Aorta (tissue), 5 donors: ENCODE measurements around the gene RNF181. TPM values are rescaled to one million over a fixed set of nuclear protein-coding genes. Genes with fewer than 3 reads are reported as not detected.
"Not testable (repeated sequence)": the region's sequence is repeated elsewhere in the genome, so short reads cannot be mapped to it uniquely, and the experiment has no call there.

Experiments used
- ATAC-seq: fragments of 200-7000 bp; cut with Tn5 transposase; one replicate; pipeline ENCODE4 v1.9.1; 2022; ENCODE audit warnings: moderate library complexity; ENCODE audit not compliant: low FRiP score
- DNase-seq, 2 donors: peaks; one replicate each; pipeline ENCODE4 v3.0.0-alpha.2; 2020
- H3K27ac ChIP-seq, 2 donors: one replicate each; pipeline ENCODE4 v1.5.1; 2013; ENCODE audit warnings: low read length in 2 of 2, mild to moderate bottlenecking in 2 of 2, moderate library complexity in 2 of 2, control low read depth in 1 of 2, inconsistent platforms in 1 of 2, low read depth in 1 of 2
- H3K27me3 ChIP-seq, 2 donors: one replicate each; pipeline ENCODE4 v1.6.1; 2013; ENCODE audit warnings: control low read depth in 1 of 2, low read length in 1 of 2, mild to moderate bottlenecking in 1 of 2, moderate library complexity in 1 of 2; ENCODE audit not compliant: insufficient read depth in 2 of 2, control insufficient read depth in 1 of 2
- H3K36me3 ChIP-seq, 2 donors: one replicate each; pipeline ENCODE4 v1.6.1; 2013; ENCODE audit warnings: control low read depth in 1 of 2, low read length in 1 of 2, mild to moderate bottlenecking in 1 of 2; ENCODE audit not compliant: insufficient read depth in 2 of 2, control insufficient read depth in 1 of 2
- H3K4me1 ChIP-seq, 2 donors: one replicate each; pipeline ENCODE4 v1.6.1; 2013; ENCODE audit warnings: low read length in 2 of 2, control low read depth in 1 of 2, mild to moderate bottlenecking in 1 of 2, moderate library complexity in 1 of 2; ENCODE audit not compliant: insufficient read depth in 2 of 2, control insufficient read depth in 1 of 2
- H3K4me3 ChIP-seq, 2 donors: one replicate each; pipeline ENCODE4 v1.5.1; 2013; ENCODE audit warnings: low read length in 2 of 2, control low read depth in 1 of 2, mild to moderate bottlenecking in 1 of 2
- H3K9me3 ChIP-seq: one replicate; pipeline ENCODE4 v1.6.1; 2013; ENCODE audit warnings: mild to moderate bottlenecking, low read length; ENCODE audit not compliant: control insufficient read depth
- WGBS, 2 donors: extraction: QIAGEN DNeasy Blood & Tissue Kit; methylation state at CpG; one replicate each; pipeline ENCODE4 v1.1.7; 2013; 5-methylcytosine and 5-hydroxymethylcytosine counted together
- intact Hi-C, 2 donors: fragments of 100-400 bp; cut with DNase I; formaldehyde crosslinking; loops; one replicate each; pipeline versions ENCODE4 v1.14.2 to v1.15.0; 2022
- polyA plus RNA-seq, 2 donors: library from polyadenylated mRNA; stranded (reverse); fragments of 200-250 nt; gene quantifications; one replicate each; pipeline ENCODE4 v1.2.3, GENCODE V29; 2013
- total RNA-seq, 2 donors: library from RNA; stranded (reverse); fragmentation: NEBNext Ultra II Directional; extraction: Animal tissue kit (Norgen Biotek cat#: 25700); gene quantifications; one replicate each; pipeline ENCODE4 v1.2.1, GENCODE V29; 2021
- donor health status: healthy with polysubstance abuse.
- donor health status: Bipolar disorder and iron deficiency.
- donor health status: DM: no; HTN: no; CAD: no.
- donor health status: DM: no; HTN: no; CAD: no.
- donor health status: DM: yes; HTN: yes; CAD: no.

The RNF181 gene
- total and polyA plus RNA-seq, 4 donors, result 76.0 to 203 (median 123) TPM

GRCh38 chr2:85613717-85614515, 18.4 kb downstream of the RNF181 start:
- no peaks in the 10 kb centered on the region for H3K9me3 ChIP-seq
- peaks cover 0 to 4% of the 10 kb centered on the region in 2 donors for H3K4me1 ChIP-seq
- no peak overlapping the region for H3K4me3 ChIP-seq
- intact Hi-C loops, result no loop called here
- H3K36me3 ChIP-seq, result peaks cover 0 to 3% of the 10 kb centered on the region in 2 donors
- DNase-seq (no peak), ATAC-seq (no peak)
- WGBS, 2 donors, result 85 to 86% methylated on average over 10 of the region's 10 CpGs
- no peak overlapping the region for H3K27ac ChIP-seq
- no peaks in the 10 kb centered on the region for H3K27me3 ChIP-seq

GRCh38 chr2:85614757-85615156, 19.2 kb downstream of the RNF181 start:
- not testable (repeated sequence) for H3K36me3 ChIP-seq, H3K4me3 ChIP-seq, H3K4me1 ChIP-seq, H3K27ac ChIP-seq, DNase-seq, ATAC-seq, H3K9me3 ChIP-seq, H3K27me3 ChIP-seq
- intact Hi-C loops, result loop anchor here in 1 of 2 donors (5.0 kb wide), 2 partner anchors 52 to 578 kb away; partner anchors contain the start of gene GGCX
- 92 to 96% methylated on average over 7 of the region's 7 CpGs for WGBS, 2 donors

- DNase-seq (no peak), ATAC-seq (no peak)
- peaks cover 0 to 2% of the 10 kb centered on the region in 2 donors for H3K36me3 ChIP-seq
- H3K9me3 ChIP-seq, result no peaks in the 10 kb centered on the region
- no peak overlapping the region for H3K27ac ChIP-seq
- no peaks in the 10 kb centered on the region for H3K27me3 ChIP-seq
- intact Hi-C loops, result loop anchor here in 1 of 2 donors (5.0 kb wide), 2 partner anchors 53 to 577 kb away; partner anchors contain the start of gene GGCX
- H3K4me1 ChIP-seq, result peaks cover 0 to under 1% of the 10 kb centered on the region in 2 donors
- 80 to 85% methylated on average over 17 of the region's 17 CpGs for WGBS, 2 donors
- H3K4me3 ChIP-seq, result no peak overlapping the region
Measured at GRCh38 chr2:85615413-85615728, 19.8 kb downstream of the RNF181 start.

GRCh38 chr2:85617723-85618122, 22.2 kb downstream of the RNF181 start:
- DNase-seq, H3K9me3 ChIP-seq, H3K36me3 ChIP-seq, H3K4me1 ChIP-seq, H3K4me3 ChIP-seq, ATAC-seq, H3K27ac ChIP-seq, H3K27me3 ChIP-seq: not testable (repeated sequence)
- intact Hi-C loops, result loop anchor here in 1 of 2 donors (5.0 kb wide), 2 partner anchors 55 to 575 kb away; partner anchors contain the start of gene GGCX
- 89% methylated on average over 5 of the region's 5 CpGs for WGBS, 2 donors

GRCh38 chr2:85619617-85620016, 24.1 kb downstream of the RNF181 start:
- no peaks in the 10 kb centered on the region for H3K4me1 ChIP-seq
- intact Hi-C loops, result loop anchor here in 1 of 2 donors (5.0 kb wide), 2 partner anchors 57 to 573 kb away; partner anchors contain the start of gene GGCX
- no peak overlapping the region for H3K27ac ChIP-seq
- no peaks in the 10 kb centered on the region for H3K9me3 ChIP-seq
- H3K36me3 ChIP-seq, result peaks cover 2 to 4% of the 10 kb centered on the region in 2 donors
- DNase-seq (no peak), ATAC-seq (no peak)
- H3K4me3 ChIP-seq, result no peak overlapping the region
- 90 to 93% methylated on average over 6 of the region's 6 CpGs for WGBS, 2 donors
- no peaks in the 10 kb centered on the region for H3K27me3 ChIP-seq

- intact Hi-C loops, result no loop called here
- H3K4me1 ChIP-seq, result no peaks in the 10 kb centered on the region
- no peak for ATAC-seq
- H3K27me3 ChIP-seq, result no peaks in the 10 kb centered on the region
- 89 to 91% methylated on average over 1 of the region's 1 CpG for WGBS, 2 donors
- peaks cover 2 to 11% of the 10 kb centered on the region in 2 donors for H3K36me3 ChIP-seq
- no peak overlapping the region for H3K27ac ChIP-seq
- H3K4me3 ChIP-seq, result no peak overlapping the region
- no peak for DNase-seq
- no peaks in the 10 kb centered on the region for H3K9me3 ChIP-seq
Measured at GRCh38 chr2:85621338-85621737, 25.8 kb downstream of the RNF181 start.

GRCh38 chr2:85623991-85624390, 28.4 kb downstream of the RNF181 start:
- 69 to 75% methylated on average over 5 of the region's 5 CpGs for WGBS, 2 donors
- Histone ChIP-seq H3K36me3 (peaks cover 7 to 11% of the 10 kb centered on the region in 2 donors), H3K9me3 (no peaks in the 10 kb centered on the region), H3K4me3 (no peak overlapping the region), H3K27ac (no peak overlapping the region), H3K4me1 (no peaks in the 10 kb centered on the region), H3K27me3 (no peaks in the 10 kb centered on the region)
- intact Hi-C loops, result no loop called here
- DNase-seq (no peak), ATAC-seq (no peak)

GRCh38 chr2:85628658-85629057, 33.1 kb downstream of the RNF181 start:
- H3K9me3 ChIP-seq, result no peaks in the 10 kb centered on the region
- H3K27ac ChIP-seq, result no peak overlapping the region
- no peaks in the 10 kb centered on the region for H3K4me1 ChIP-seq
- peaks cover 7 to 15% of the 10 kb centered on the region in 2 donors for H3K36me3 ChIP-seq
- no peaks in the 10 kb centered on the region for H3K27me3 ChIP-seq
- ATAC-seq (no peak), DNase-seq (no peak)
- no peak overlapping the region for H3K4me3 ChIP-seq
- intact Hi-C loops, result no loop called here
- 60% methylated on average over 2 of the region's 2 CpGs for WGBS, 2 donors

- DNase-seq, result no peak
- Histone ChIP-seq H3K4me3 (no peak overlapping the region), H3K27ac (no peak overlapping the region), H3K36me3 (peaks cover 5 to 10% of the 10 kb centered on the region in 2 donors), H3K9me3 (no peaks in the 10 kb centered on the region), H3K4me1 (no peaks in the 10 kb centered on the region), H3K27me3 (no peaks in the 10 kb centered on the region)
- WGBS, 2 donors, result 89 to 92% methylated on average over 3 of the region's 3 CpGs
- ATAC-seq, result no peak
- intact Hi-C loops, result loop anchor here in 1 of 2 donors (10.0 kb wide), 1 partner anchor 443 kb away; no protein-coding TSS in a partner anchor
Measured at GRCh38 chr2:85631316-85631715, 35.8 kb downstream of the RNF181 start.
